ENCODE data around the gene EPG5.

The EPG5 gene

DNA sequence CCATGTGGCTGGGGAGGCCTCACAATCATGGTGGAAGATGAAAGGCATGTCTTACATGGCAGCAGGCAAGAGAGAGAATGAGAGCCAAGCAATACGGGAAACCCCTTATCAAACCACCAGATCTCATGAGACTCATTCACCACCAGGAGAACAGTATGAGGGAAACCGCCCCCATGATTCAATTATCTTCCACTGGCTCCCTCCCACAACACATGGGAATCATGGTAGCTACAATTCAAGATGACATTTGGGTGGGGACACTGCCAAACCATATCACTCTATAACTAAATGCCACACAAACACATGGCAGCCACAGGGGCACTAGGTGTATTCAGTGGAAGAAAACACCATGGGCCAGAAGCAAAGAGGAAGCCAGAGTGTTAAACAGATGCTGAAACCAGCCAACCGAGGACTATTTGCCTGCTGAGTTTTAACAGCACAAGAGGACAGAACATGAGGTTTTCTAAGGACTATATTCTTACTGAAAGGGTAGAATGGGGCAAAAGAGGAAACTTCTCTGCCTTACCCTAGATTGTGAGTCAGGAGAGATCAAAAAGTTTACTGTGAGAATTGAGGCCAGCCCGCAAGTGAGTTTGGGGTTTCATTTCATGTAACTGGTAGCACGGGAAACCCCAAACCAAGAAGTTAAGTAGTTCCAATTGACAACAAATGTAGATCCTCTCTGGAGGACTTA is 92.5 kb downstream of the EPG5 start:
- peak; percentile 70 for DNase-seq (ENCODE audit: low read depth)
- H3K4me3 ChIP-seq (ENCODE audit: low read depth, low read length), result no peak overlapping the region
- TF ChIP-seq, protein P1, sequence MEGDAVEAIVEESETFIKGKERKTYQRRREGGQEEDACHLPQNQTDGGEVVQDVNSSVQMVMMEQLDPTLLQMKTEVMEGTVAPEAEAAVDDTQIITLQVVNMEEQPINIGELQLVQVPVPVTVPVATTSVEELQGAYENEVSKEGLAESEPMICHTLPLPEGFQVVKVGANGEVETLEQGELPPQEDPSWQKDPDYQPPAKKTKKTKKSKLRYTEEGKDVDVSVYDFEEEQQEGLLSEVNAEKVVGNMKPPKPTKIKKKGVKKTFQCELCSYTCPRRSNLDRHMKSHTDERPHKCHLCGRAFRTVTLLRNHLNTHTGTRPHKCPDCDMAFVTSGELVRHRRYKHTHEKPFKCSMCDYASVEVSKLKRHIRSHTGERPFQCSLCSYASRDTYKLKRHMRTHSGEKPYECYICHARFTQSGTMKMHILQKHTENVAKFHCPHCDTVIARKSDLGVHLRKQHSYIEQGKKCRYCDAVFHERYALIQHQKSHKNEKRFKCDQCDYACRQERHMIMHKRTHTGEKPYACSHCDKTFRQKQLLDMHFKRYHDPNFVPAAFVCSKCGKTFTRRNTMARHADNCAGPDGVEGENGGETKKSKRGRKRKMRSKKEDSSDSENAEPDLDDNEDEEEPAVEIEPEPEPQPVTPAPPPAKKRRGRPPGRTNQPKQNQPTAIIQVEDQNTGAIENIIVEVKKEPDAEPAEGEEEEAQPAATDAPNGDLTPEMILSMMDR (IDR thresholded peaks at IDR 0.05; ENCODE audit: low read depth, low read length, missing control alignments), result no peak

DNA sequence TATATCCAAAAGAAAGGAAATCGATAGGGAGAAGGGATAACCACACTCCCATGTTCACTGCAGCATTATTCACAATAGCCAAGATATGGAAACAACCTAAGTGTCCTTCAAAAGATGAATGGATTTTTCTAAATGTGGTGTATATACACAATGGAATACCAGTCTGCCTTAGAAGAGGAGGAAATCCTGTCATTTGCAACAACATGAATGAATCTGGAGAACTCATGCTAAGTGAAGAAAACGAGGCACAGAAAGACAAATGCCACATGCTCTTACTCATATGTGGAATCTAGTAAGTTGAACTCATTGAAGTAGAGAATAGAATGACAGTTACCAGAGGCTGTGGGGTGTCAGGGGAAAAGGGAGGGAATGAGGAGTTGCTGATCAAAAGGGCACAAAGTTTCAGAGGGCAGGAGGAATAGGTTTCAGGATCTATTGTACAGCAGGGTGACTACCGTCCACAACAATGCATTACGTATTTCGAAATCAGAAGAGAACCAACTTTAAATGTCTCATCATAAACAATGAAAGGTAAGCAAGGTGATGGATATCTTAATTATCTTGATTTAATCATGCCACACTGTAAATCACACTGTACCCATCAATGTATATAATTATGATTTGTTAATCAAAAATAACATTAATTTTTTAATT is 95.6 kb downstream of the EPG5 start:
- DNase-seq (ENCODE audit: low read depth), result no peak
- no peak overlapping the region for H3K4me3 ChIP-seq (ENCODE audit: low read depth, low read length)
- TF ChIP-seq, protein P1 (IDR thresholded peaks at IDR 0.05; ENCODE audit: low read depth, low read length, missing control alignments), result no peak

DNA sequence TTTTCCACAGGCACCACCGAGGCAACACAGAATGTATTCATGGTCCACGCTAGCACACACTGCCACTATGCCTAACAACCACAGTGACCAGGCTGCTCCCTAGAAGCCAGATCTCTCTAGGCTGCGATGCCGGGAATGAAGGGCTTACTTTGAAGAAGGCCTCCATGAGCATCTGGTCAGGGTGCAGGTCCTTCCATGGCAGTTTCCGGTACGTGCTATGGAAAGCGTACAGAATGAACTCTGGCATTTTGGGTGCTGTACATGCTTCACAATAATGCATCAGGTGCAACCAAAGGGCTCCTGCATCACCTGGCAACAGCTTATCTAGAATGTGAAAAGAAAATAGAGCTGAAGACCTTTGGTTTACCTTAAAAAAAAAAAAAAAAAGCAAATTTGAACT is 96.7 kb downstream of the EPG5 start:
- TF ChIP-seq, protein P1 (IDR thresholded peaks at IDR 0.05; ENCODE audit: low read depth, low read length, missing control alignments), result no peak
- DNase-seq (ENCODE audit: low read depth), result no peak
- no peak overlapping the region for H3K4me3 ChIP-seq (ENCODE audit: low read depth, low read length)

DNA sequence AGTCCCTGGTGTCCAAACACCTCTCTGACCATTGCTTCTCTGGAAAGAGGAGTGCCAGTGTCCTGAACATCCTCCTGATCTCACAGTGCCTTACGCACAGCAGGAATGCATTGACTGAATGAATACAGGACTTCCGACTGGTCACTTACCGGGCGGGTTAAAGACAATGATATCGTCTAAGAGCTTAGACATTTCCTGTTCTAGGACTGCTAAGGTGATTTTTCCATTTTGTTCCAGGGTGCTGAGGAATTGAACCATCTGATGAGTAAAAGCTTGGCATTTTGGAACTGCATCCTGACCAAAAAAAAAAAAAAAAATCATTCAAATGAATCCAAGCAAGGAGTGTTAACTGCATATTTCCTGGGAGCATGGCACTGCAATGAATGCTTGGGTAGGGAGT is 101.7 kb downstream of the EPG5 start:
- no peak for DNase-seq (ENCODE audit: low read depth)
- TF ChIP-seq, protein P1 (IDR thresholded peaks at IDR 0.05; ENCODE audit: low read depth, low read length, missing control alignments), result no peak

DNA sequence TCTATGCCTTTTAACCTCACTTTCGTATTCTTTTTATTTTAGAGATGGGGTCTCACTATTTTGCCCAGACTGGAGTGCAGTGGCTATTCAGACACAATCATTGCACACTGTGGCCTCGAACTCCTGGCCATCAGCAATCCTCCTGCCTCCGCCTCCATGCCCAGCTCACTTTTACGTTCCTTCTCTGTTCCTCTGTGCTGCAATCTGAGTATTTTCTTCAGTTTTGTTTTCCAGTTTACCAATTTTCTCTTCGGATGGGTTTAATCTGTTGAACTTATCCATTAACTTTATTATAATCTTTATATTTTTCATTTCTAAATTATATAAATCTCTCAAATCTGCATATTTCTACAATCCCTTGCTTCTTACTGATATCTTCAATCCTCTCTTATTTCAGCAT is 103.0 kb downstream of the EPG5 start:
- no peak overlapping the region for H3K4me3 ChIP-seq (ENCODE audit: low read depth, low read length)
- no peak for DNase-seq (ENCODE audit: low read depth)
- TF ChIP-seq, protein P1 (IDR thresholded peaks at IDR 0.05; ENCODE audit: low read depth, low read length, missing control alignments), result no peak

More for the DNA sequence above, 101.7 kb downstream of the EPG5 start:
- H3K4me3 ChIP-seq (ENCODE audit: low read depth, low read length), result no peak overlapping the region

DNA sequence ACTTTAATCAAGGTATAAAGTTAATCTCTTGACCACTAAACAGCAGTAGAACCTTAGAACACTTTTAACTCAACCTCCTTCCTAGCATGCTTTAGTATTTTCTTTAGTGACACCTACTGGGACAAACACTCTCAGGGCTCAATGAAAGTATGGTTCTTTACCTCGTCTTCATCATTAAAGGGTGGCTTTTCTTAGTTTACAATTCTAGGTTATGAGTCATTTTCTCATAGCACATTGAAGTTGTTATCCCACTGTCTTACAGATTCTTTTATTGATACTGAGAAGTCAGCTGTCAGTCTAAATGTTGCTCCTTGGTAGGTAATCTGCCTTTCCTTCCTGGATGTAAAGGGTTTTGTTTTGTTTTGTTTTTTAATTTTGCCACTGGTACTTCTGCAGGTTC is 103.7 kb downstream of the EPG5 start:
- TF ChIP-seq, protein P1 (IDR thresholded peaks at IDR 0.05; ENCODE audit: low read depth, low read length, missing control alignments), result no peak
- DNase-seq (ENCODE audit: low read depth), result no peak
- no peak overlapping the region for H3K4me3 ChIP-seq (ENCODE audit: low read depth, low read length)

DNA sequence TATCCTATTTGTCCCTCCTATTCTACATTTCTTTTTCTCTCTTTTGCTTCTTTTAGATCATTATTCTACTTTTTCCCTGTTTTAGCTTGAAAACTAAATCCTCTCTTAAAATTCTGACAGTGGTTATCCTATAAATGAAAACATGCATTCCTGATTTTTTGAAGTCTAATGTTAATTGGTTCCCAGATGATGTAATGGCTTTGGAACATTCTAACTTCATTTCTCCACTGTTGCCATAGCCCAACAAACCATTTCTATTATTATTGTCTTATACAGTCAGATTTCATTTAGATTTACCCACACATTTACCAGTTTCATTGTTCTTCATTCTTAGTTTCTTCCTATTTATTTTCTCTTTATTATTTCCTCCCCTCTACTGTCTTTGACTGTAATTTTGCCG is 105.2 kb downstream of the EPG5 start:
- no peak overlapping the region for H3K4me3 ChIP-seq (ENCODE audit: low read depth, low read length)
- TF ChIP-seq, protein P1 (IDR thresholded peaks at IDR 0.05; ENCODE audit: low read depth, low read length, missing control alignments), result no peak
- DNase-seq (ENCODE audit: low read depth), result no peak

All from GM12864 (cell line).